ENCODE results near the gene TNN. TPM values are rescaled to one million over a fixed set of nuclear protein-coding genes. Genes with fewer than 3 reads are reported as not detected.

The TNN gene
- total RNA-seq, 4 donors from 2014 or later: 0.16 to 2.2 (median 0.63) TPM

GRCh38 chr1:175073633-175074032, 6.0 kb downstream of the TNN start:
- Histone ChIP-seq H3K27me3 (no peaks in the 10 kb centered on the region), H3K4me3 (no peak overlapping the region), H3K4me1 (peaks cover 11% of the 10 kb centered on the region), H3K9me3 (no peaks in the 10 kb centered on the region), H3K36me3 (no peaks in the 10 kb centered on the region), H3K27ac (no peak overlapping the region)
- TF ChIP-seq EP300 (IDR thresholded peaks at IDR 0.05): no peak
- TF ChIP-seq, protein P1, sequence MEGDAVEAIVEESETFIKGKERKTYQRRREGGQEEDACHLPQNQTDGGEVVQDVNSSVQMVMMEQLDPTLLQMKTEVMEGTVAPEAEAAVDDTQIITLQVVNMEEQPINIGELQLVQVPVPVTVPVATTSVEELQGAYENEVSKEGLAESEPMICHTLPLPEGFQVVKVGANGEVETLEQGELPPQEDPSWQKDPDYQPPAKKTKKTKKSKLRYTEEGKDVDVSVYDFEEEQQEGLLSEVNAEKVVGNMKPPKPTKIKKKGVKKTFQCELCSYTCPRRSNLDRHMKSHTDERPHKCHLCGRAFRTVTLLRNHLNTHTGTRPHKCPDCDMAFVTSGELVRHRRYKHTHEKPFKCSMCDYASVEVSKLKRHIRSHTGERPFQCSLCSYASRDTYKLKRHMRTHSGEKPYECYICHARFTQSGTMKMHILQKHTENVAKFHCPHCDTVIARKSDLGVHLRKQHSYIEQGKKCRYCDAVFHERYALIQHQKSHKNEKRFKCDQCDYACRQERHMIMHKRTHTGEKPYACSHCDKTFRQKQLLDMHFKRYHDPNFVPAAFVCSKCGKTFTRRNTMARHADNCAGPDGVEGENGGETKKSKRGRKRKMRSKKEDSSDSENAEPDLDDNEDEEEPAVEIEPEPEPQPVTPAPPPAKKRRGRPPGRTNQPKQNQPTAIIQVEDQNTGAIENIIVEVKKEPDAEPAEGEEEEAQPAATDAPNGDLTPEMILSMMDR (IDR thresholded peaks at IDR 0.05): no peak
- no peak for TF ChIP-seq POLR2AphosphoS5 (IDR thresholded peaks at IDR 0.05)
- TF ChIP-seq POLR2A (IDR thresholded peaks at IDR 0.05): no peak
- 76% methylated on average over 5 of the region's 5 CpGs for WGBS
- DNase-seq (ENCODE audit: low spot score in 2 of 2): no peak

- H3K27me3 ChIP-seq: no peaks in the 10 kb centered on the region
- no peaks in the 10 kb centered on the region for H3K36me3 ChIP-seq
- no peaks in the 10 kb centered on the region for H3K9me3 ChIP-seq
- DNase-seq (ENCODE audit: low spot score in 2 of 2): no peak
- TF ChIP-seq, protein P1 (IDR thresholded peaks at IDR 0.05): no peak
- no peak for TF ChIP-seq EP300 (IDR thresholded peaks at IDR 0.05)
- TF ChIP-seq POLR2AphosphoS5 (IDR thresholded peaks at IDR 0.05): no peak
- TF ChIP-seq POLR2A (IDR thresholded peaks at IDR 0.05): no peak
- peaks cover 11% of the 10 kb centered on the region for H3K4me1 ChIP-seq
- H3K4me3 ChIP-seq: no peak overlapping the region
- no peak overlapping the region for H3K27ac ChIP-seq
- 81% methylated on average over 11 of the region's 14 CpGs for WGBS
Measured at GRCh38 chr1:175075572-175076568, 8.2 kb downstream of the TNN start.

DNA sequence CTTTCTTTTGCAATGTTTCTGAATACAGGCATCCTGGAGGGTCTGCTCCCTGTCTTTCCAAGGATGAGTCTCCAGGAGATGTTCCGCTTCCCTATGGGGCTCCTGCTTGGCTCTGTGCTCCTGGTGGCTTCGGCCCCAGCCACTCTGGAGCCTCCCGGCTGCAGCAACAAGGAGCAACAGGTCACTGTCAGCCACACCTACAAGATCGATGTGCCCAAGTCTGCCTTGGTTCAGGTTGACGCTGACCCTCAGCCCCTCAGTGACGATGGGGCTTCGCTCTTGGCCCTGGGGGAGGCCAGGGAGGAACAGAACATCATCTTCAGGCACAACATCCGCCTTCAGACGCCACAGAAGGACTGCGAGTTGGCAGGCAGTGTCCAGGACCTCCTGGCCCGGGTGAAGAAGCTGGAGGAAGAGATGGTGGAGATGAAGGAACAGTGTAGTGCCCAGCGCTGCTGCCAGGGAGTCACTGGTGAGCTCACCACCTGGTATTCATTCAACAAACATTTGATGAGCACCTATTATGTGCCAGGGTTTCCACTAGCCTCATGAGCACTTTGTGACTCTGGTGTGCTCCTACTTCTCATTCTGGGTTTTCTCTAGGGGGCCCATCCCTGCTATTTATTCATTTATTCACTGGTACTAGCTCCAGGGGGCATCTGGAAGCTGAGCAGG, 9.9 kb downstream of the TNN start:
- 90% methylated on average over 11 of the region's 12 CpGs for WGBS
- H3K4me1 ChIP-seq: peaks cover 1% of the 10 kb centered on the region
- H3K36me3 ChIP-seq: no peaks in the 10 kb centered on the region

GRCh38 chr1:175078629-175079028, 11.0 kb downstream of the TNN start:
- no peaks in the 10 kb centered on the region for H3K4me1 ChIP-seq
- TF ChIP-seq, protein P1 (IDR thresholded peaks at IDR 0.05): no peak
- TF ChIP-seq POLR2AphosphoS5 (IDR thresholded peaks at IDR 0.05) (no peak), POLR2A (IDR thresholded peaks at IDR 0.05) (no peak), EP300 (IDR thresholded peaks at IDR 0.05) (no peak)
- 68% methylated on average over 3 of the region's 3 CpGs for WGBS

More for the DNA sequence above, 9.9 kb downstream of the TNN start:
- no peak for DNase-seq (ENCODE audit: low spot score in 2 of 2)
- no peak overlapping the region for H3K4me3 ChIP-seq
- TF ChIP-seq POLR2AphosphoS5 (IDR thresholded peaks at IDR 0.05): no peak
- no peak for TF ChIP-seq POLR2A (IDR thresholded peaks at IDR 0.05)
- no peak for TF ChIP-seq EP300 (IDR thresholded peaks at IDR 0.05)
- TF ChIP-seq, protein P1 (IDR thresholded peaks at IDR 0.05): no peak
- no peaks in the 10 kb centered on the region for H3K9me3 ChIP-seq
- no peak overlapping the region for H3K27ac ChIP-seq
- H3K27me3 ChIP-seq: no peaks in the 10 kb centered on the region

GRCh38 chr1:175079338-175079737, 11.7 kb downstream of the TNN start:
- WGBS: 94% methylated on average over 30 of the region's 40 CpGs
- no peak for DNase-seq (ENCODE audit: low spot score in 2 of 2)
- peaks cover 5% of the 10 kb centered on the region for H3K27me3 ChIP-seq

More at GRCh38 chr1:175078629-175079028, 11.0 kb downstream of the TNN start:
- no peak for DNase-seq (ENCODE audit: low spot score in 2 of 2)
- no peaks in the 10 kb centered on the region for H3K9me3 ChIP-seq
- no peak overlapping the region for H3K27ac ChIP-seq
- no peak overlapping the region for H3K4me3 ChIP-seq
- H3K36me3 ChIP-seq: no peaks in the 10 kb centered on the region
- H3K27me3 ChIP-seq: peaks cover 3% of the 10 kb centered on the region

More at GRCh38 chr1:175079338-175079737, 11.7 kb downstream of the TNN start:
- H3K4me1 ChIP-seq: no peaks in the 10 kb centered on the region
- H3K9me3 ChIP-seq: no peaks in the 10 kb centered on the region
- no peak for TF ChIP-seq POLR2AphosphoS5 (IDR thresholded peaks at IDR 0.05)
- TF ChIP-seq POLR2A (IDR thresholded peaks at IDR 0.05): no peak
- no peak for TF ChIP-seq EP300 (IDR thresholded peaks at IDR 0.05)
- TF ChIP-seq, protein P1 (IDR thresholded peaks at IDR 0.05): no peak
- no peak overlapping the region for H3K4me3 ChIP-seq
- no peaks in the 10 kb centered on the region for H3K36me3 ChIP-seq
- no peak overlapping the region for H3K27ac ChIP-seq
